ENCODE data around the gene SRF.

GRCh38 chr6:43202451-43202850 is 31.4 kb downstream of the SRF start:
- no peak for TF ChIP-seq CTCF (IDR thresholded peaks at IDR 0.05)
- no peak for TF ChIP-seq POLR2A (IDR thresholded peaks at IDR 0.05)
